Endodermal cell (in vitro differentiated cells): Measurements from ENCODE around the gene MRPS35. TPM values are rescaled to one million over a fixed set of nuclear protein-coding genes. Genes with fewer than 3 reads are reported as not detected.

Experiments
- DNase-seq: peaks from one replicate; pipeline ENCODE4 v3.0.0-alpha.2; 2017
- H3K27ac ChIP-seq: 2 replicates; pipeline ENCODE4 v1.5.1; 2013; ENCODE audit warnings: mild to moderate bottlenecking, low read depth, low read length, moderate library complexity
- H3K27me3 ChIP-seq: 2 replicates; pipeline ENCODE4 v1.6.1; 2013; ENCODE audit warnings: mild to moderate bottlenecking, low read length, moderate library complexity; ENCODE audit not compliant: insufficient read depth, control insufficient read depth, poor library complexity, severe bottlenecking
- H3K36me3 ChIP-seq: 2 replicates; pipeline ENCODE4 v1.7.0; 2013; ENCODE audit warnings: mild to moderate bottlenecking, low read length, moderate library complexity; ENCODE audit not compliant: control insufficient read depth, insufficient read depth
- H3K4me1 ChIP-seq: one replicate; pipeline ENCODE4 v1.7.0; 2013; ENCODE audit warnings: low read length; ENCODE audit not compliant: control insufficient read depth, insufficient read depth
- H3K4me3 ChIP-seq: 2 replicates; pipeline ENCODE4 v1.5.1; 2013; ENCODE audit warnings: mild to moderate bottlenecking, low read length, moderate library complexity
- H3K9ac ChIP-seq: 2 replicates; pipeline ENCODE4 v1.6.1; 2013; ENCODE audit warnings: mild to moderate bottlenecking, low read length, moderate library complexity; ENCODE audit not compliant: poor library complexity, severe bottlenecking; ENCODE audit errors: extremely low read depth
- H3K9me3 ChIP-seq: 2 replicates; pipeline ENCODE4 v1.6.1; 2013; ENCODE audit warnings: mild to moderate bottlenecking, low read length, moderate library complexity; ENCODE audit not compliant: control insufficient read depth
- H3K27ac Mint-ChIP-seq: 2 replicates; pipeline ENCODE4 v1.8.0; 2020; ENCODE audit warnings: mixed read lengths
- H3K27me3 Mint-ChIP-seq: 2 replicates; pipeline ENCODE4 v1.8.0; 2021; ENCODE audit warnings: mild to moderate bottlenecking, mixed read lengths; ENCODE audit not compliant: insufficient read depth
- H3K36me3 Mint-ChIP-seq: 2 replicates; pipeline ENCODE4 v1.8.0; 2020; ENCODE audit warnings: low read depth, mixed read lengths
- H3K4me1 Mint-ChIP-seq: 2 replicates; pipeline ENCODE4 v1.8.0; 2020; ENCODE audit warnings: mixed read lengths
- H3K4me3 Mint-ChIP-seq: 2 replicates; pipeline ENCODE4 v1.8.0; 2020; ENCODE audit warnings: mild to moderate bottlenecking, moderate library complexity, mixed read lengths
- H3K9me3 Mint-ChIP-seq: 2 replicates; pipeline ENCODE4 v1.8.0; 2020; ENCODE audit warnings: mild to moderate bottlenecking, mixed read lengths
- CTCF ChIP-seq: fragments of 200-600 bp; sonication (generic); conservative IDR thresholded peaks from 2 replicates; pipeline ENCODE4 v1.5.0; 2021; ENCODE audit warnings: antibody characterized with exemption, mild to moderate bottlenecking
- WGBS, 2 experiments: methylation state at CpG; one replicate each; pipeline versions ENCODE4 v1.1.5 to v1.1.7; 2013; ENCODE audit warnings: missing lambda C conversion rate in 2 of 2, mixed read lengths in 1 of 2; ENCODE audit not compliant: insufficient coverage in 1 of 2, insufficient read length in 1 of 2; 5-methylcytosine and 5-hydroxymethylcytosine counted together
- long read RNA-seq, 4 experiments: library from polyadenylated mRNA in 2 of 4; library from RNA in 1 of 4; library from capped mRNA in 1 of 4; stranded (forward) in 3 of 4; unstranded in 1 of 4; transcript quantifications; one replicate each; pipeline ENCODE4 v2.0.0, GENCODE V29; 2020 to 2021; ENCODE audit warnings: inconsistent platforms in 1 of 4
- polyA plus RNA-seq, 2 experiments: library from polyadenylated mRNA; stranded (reverse); fragments of 50-300 nt; gene quantifications; one replicate each; pipeline ENCODE4 v1.2.3, GENCODE V29; 2013
- total RNA-seq, 2 donors: library from RNA; stranded (reverse); fragmentation: NEBNext Ultra II Directional in 1 of 2; extraction: Animal tissue kit (Norgen Biotek cat#: 25700) in 1 of 2; gene quantifications; 2 replicates in 1 of 2; 3 replicates in 1 of 2; pipeline ENCODE4 v1.2.1, GENCODE V29; 2021

The MRPS35 gene
- 10 to 100 TPM; 33.7 to 62.6 TPM for total RNA-seq
- polyA plus RNA-seq (2013, experiment 1 of 2), result 48.6 TPM
- 44.9 TPM for polyA plus RNA-seq (2013, experiment 2 of 2)
- long read RNA-seq, experiment 1, transcript MRPS35-201 (8 exons, 1,888 nt), result major isoform, 14 of 33 reads
- long read RNA-seq, experiment 1, partial matches to known transcripts, result 16 of 33 reads
- long read RNA-seq, experiment 1, other reads (novel, unspliced or antisense), result 3 of 33 reads
- long read RNA-seq, experiment 2, transcript MRPS35-201 (8 exons, 1,888 nt), result major isoform, 68 of 82 reads
- long read RNA-seq, experiment 2, partial matches to known transcripts, result 2 of 82 reads
- long read RNA-seq, experiment 2, other reads (novel, unspliced or antisense), result 12 of 82 reads
- long read RNA-seq, experiment 3, transcript MRPS35-201 (8 exons, 1,888 nt), result major isoform, 587 of 613 reads
- long read RNA-seq, experiment 3, partial matches to known transcripts, result 2 of 613 reads
- long read RNA-seq, experiment 3, other reads (novel, unspliced or antisense), result 22 of 613 reads
- long read RNA-seq, experiment 4, transcript MRPS35-201 (8 exons, 1,888 nt), result major isoform, 168 of 177 reads
- long read RNA-seq, experiment 4, partial matches to known transcripts, result 1 of 177 reads
- long read RNA-seq, experiment 4, other reads (novel, unspliced or antisense), result 6 of 177 reads

- peak; percentile 98 for DNase-seq
- H3K9me3 ChIP-seq, result no peaks in the 10 kb centered on the region
- Mint-ChIP-seq H3K27ac (peak within 1 kb of the TSS; percentile 90), H3K4me1 (peaks cover 13% of the 10 kb centered on the region), H3K36me3 (peaks cover 28% of the 10 kb centered on the region), H3K4me3 (peak within 1 kb of the TSS; percentile 85), H3K27me3 (peaks cover 17% of the 10 kb centered on the region), H3K9me3 (peaks cover 6% of the 10 kb centered on the region)
- H3K36me3 ChIP-seq, result no peaks in the 10 kb centered on the region
- H3K27ac ChIP-seq, result peak within 1 kb of the TSS; percentile 54
- H3K9ac ChIP-seq, result peak within 1 kb of the TSS; percentile 89
- 0% methylated on average over 23 to 46 of the region's 46 CpGs for WGBS, 2 experiments
- no peaks in the 10 kb centered on the region for H3K27me3 ChIP-seq
- H3K4me1 ChIP-seq, result no peaks in the 10 kb centered on the region
- peak within 1 kb of the TSS; percentile 95 for H3K4me3 ChIP-seq
- TF ChIP-seq CTCF, result peak; percentile 35
Observed at GRCh38 chr12:27710592-27711316, at the start of gene MRPS35. Gene MRPS35, plus strand, starts transcription at chr12:27710832. Its CDS starts 12 bp downstream, at chr12:27710844.

- Histone ChIP-seq H3K4me1 (no peaks in the 10 kb centered on the region), H3K27me3 (no peaks in the 10 kb centered on the region), H3K4me3 (no peak overlapping the region), H3K9ac (no peak overlapping the region), H3K27ac (no peak overlapping the region), H3K9me3 (no peaks in the 10 kb centered on the region), H3K36me3 (peaks cover 80% of the 10 kb centered on the region)
- no peak for DNase-seq
- no peak for TF ChIP-seq CTCF
- no peak overlapping the region for H3K4me3 Mint-ChIP-seq
- no peaks in the 10 kb centered on the region for H3K4me1 Mint-ChIP-seq
- no peak overlapping the region for H3K27ac Mint-ChIP-seq
- H3K36me3 Mint-ChIP-seq, result peaks cover 87% of the 10 kb centered on the region
- 81 to 100% methylated on average over 2 to 3 of the region's 3 CpGs for WGBS, 2 experiments
- H3K27me3 Mint-ChIP-seq, result no peaks in the 10 kb centered on the region
- H3K9me3 Mint-ChIP-seq, result no peaks in the 10 kb centered on the region
Observed at GRCh38 chr12:27665704-27666103, 44.9 kb upstream of the MRPS35 start.

- Histone ChIP-seq H3K27me3 (no peaks in the 10 kb centered on the region), H3K27ac (no peak overlapping the region), H3K4me3 (no peak overlapping the region), H3K4me1 (no peaks in the 10 kb centered on the region), H3K36me3 (peaks cover 80% of the 10 kb centered on the region), H3K9ac (no peak overlapping the region), H3K9me3 (no peaks in the 10 kb centered on the region)
- no peak for DNase-seq
- no peak overlapping the region for H3K27ac Mint-ChIP-seq
- WGBS, 2 experiments, result 64 to 67% methylated on average over 3 of the region's 3 CpGs
- no peaks in the 10 kb centered on the region for H3K9me3 Mint-ChIP-seq
- no peak for TF ChIP-seq CTCF
- H3K4me3 Mint-ChIP-seq, result no peak overlapping the region
- H3K4me1 Mint-ChIP-seq, result no peaks in the 10 kb centered on the region
- H3K36me3 Mint-ChIP-seq, result peaks cover 85% of the 10 kb centered on the region
- no peaks in the 10 kb centered on the region for H3K27me3 Mint-ChIP-seq
Observed at GRCh38 chr12:27666510-27666909, 44.1 kb upstream of the MRPS35 start.
